Measurements from ENCODE around the gene TCF4.

DNA sequence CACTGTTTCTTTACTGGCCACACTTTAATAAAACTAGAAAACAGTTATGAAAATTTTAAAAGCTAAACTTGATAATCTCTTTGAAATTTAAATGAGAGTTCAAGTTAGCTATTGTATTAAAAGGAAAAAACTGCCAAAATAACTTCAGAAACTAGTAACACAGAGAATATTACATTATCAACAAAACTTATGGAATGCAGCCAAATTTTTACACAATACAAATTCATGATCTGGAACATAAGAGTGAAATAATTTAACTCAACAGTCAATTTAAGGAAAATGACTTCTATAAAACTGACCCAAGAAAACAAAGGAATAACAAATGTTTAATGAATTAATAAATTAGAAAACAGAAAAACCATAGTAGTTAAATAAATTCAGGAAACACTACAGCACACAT is 65.0 kb downstream of the TCF4 start:
- TF ChIP-seq, protein P1, sequence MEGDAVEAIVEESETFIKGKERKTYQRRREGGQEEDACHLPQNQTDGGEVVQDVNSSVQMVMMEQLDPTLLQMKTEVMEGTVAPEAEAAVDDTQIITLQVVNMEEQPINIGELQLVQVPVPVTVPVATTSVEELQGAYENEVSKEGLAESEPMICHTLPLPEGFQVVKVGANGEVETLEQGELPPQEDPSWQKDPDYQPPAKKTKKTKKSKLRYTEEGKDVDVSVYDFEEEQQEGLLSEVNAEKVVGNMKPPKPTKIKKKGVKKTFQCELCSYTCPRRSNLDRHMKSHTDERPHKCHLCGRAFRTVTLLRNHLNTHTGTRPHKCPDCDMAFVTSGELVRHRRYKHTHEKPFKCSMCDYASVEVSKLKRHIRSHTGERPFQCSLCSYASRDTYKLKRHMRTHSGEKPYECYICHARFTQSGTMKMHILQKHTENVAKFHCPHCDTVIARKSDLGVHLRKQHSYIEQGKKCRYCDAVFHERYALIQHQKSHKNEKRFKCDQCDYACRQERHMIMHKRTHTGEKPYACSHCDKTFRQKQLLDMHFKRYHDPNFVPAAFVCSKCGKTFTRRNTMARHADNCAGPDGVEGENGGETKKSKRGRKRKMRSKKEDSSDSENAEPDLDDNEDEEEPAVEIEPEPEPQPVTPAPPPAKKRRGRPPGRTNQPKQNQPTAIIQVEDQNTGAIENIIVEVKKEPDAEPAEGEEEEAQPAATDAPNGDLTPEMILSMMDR (tag by site-specific recombination; IDR thresholded peaks at IDR 0.05) = no peak
- TF ChIP-seq, protein P2, sequence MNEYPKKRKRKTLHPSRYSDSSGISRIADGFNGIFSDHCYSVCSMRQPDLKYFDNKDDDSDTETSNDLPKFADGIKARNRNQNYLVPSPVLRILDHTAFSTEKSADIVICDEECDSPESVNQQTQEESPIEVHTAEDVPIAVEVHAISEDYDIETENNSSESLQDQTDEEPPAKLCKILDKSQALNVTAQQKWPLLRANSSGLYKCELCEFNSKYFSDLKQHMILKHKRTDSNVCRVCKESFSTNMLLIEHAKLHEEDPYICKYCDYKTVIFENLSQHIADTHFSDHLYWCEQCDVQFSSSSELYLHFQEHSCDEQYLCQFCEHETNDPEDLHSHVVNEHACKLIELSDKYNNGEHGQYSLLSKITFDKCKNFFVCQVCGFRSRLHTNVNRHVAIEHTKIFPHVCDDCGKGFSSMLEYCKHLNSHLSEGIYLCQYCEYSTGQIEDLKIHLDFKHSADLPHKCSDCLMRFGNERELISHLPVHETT (tag by site-specific recombination; IDR thresholded peaks at IDR 0.05) = no peak
- TF ChIP-seq ZNF341 (tag by site-specific recombination; IDR thresholded peaks at IDR 0.05; ENCODE audit: low read depth) = no peak
- TF ChIP-seq, protein P3, sequence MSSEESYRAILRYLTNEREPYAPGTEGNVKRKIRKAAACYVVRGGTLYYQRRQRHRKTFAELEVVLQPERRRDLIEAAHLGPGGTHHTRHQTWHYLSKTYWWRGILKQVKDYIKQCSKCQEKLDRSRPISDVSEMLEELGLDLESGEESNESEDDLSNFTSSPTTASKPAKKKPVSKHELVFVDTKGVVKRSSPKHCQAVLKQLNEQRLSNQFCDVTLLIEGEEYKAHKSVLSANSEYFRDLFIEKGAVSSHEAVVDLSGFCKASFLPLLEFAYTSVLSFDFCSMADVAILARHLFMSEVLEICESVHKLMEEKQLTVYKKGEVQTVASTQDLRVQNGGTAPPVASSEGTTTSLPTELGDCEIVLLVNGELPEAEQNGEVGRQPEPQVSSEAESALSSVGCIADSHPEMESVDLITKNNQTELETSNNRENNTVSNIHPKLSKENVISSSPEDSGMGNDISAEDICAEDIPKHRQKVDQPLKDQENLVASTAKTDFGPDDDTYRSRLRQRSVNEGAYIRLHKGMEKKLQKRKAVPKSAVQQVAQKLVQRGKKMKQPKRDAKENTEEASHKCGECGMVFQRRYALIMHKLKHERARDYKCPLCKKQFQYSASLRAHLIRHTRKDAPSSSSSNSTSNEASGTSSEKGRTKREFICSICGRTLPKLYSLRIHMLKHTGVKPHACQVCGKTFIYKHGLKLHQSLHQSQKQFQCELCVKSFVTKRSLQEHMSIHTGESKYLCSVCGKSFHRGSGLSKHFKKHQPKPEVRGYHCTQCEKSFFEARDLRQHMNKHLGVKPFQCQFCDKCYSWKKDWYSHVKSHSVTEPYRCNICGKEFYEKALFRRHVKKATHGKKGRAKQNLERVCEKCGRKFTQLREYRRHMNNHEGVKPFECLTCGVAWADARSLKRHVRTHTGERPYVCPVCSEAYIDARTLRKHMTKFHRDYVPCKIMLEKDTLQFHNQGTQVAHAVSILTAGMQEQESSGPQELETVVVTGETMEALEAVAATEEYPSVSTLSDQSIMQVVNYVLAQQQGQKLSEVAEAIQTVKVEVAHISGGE (tag by site-specific recombination; conservative IDR thresholded peaks at IDR 0.05; ENCODE audit: low read depth) = no peak
- TF ChIP-seq KLF8 (tag by site-specific recombination; IDR thresholded peaks at IDR 0.05) = no peak
- no peak for TF ChIP-seq ZBTB21 (tag by site-specific recombination; IDR thresholded peaks at IDR 0.05)
- TF ChIP-seq GLIS1 (tag by site-specific recombination; IDR thresholded peaks at IDR 0.05) = no peak
- no peak for TF ChIP-seq HOXA7 (CRISPR knock-in tag; IDR thresholded peaks at IDR 0.05; ENCODE audit: borderline replicate concordance)
